ENCODE measurements around the gene C3orf33. TPM values are rescaled to one million over a fixed set of nuclear protein-coding genes. Genes with fewer than 3 reads are reported as not detected.
A peak's percentile ranks its signal among the peaks of the same experiment; 100 is the strongest.

C3orf33 gene
- total and polyA plus RNA-seq, 2 of the 13 experiments (the other 11 are each of a cell fraction or from before 2014, with no cell fraction given), result 9.2 to 12.6 TPM

DNA sequence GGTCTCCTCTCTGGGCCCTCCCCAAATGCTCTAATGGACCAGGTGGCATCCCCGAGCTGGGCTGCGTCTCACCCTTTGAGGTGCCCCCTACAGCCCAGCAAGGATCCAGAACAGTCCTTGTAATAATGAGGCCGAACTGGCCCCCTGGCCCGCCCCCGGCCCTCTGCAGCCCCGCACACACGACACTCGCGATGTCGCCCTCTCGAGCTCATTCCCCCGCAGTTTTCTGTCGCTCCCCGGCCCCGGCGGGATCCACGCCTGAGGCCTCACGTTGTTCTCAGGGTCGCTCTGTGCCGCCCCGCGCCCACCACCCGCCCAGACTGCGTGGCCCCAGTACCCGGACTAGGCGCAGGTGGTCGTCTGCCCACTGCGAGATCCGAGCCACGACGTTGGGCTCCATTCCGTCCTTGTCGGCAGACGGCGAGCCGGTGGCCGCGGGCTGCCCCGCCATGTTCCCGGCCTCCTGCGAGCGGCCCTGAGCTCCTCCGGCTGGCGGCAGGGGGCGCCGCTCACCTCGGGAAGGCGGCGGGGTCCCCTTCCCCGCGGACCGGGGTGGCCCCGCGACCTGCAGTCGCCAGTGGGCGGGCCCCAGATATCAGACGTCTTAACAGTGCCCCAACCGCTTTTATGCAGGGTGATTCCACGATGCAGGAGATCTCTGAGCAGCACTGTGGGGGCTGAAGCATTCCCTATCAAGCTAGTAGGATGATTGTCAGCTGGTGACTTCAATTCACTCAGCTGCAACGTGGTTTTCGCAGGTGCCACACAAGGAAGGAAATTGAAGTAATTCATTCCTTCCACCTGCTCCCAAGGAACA lies at the start of gene C3orf33 (continued):
- TF ChIP-seq, protein P1, sequence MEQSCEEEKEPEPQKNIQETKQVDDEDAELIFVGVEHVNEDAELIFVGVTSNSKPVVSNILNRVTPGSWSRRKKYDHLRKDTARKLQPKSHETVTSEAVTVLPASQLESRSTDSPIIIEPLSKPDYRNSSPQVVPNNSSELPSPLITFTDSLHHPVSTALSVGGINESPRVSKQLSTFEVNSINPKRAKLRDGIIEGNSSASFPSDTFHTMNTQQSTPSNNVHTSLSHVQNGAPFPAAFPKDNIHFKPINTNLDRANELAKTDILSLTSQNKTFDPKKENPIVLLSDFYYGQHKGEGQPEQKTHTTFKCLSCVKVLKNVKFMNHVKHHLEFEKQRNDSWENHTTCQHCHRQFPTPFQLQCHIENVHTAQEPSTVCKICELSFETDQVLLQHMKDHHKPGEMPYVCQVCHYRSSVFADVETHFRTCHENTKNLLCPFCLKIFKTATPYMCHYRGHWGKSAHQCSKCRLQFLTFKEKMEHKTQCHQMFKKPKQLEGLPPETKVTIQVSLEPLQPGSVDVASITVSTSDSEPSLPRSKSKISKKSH (CRISPR knock-in tag; IDR thresholded peaks at IDR 0.05; ENCODE audit: borderline replicate concordance), result 0 out of 2 replicates have a peak, but pooled peaks have one; percentile 22
- TF ChIP-seq, protein P2, sequence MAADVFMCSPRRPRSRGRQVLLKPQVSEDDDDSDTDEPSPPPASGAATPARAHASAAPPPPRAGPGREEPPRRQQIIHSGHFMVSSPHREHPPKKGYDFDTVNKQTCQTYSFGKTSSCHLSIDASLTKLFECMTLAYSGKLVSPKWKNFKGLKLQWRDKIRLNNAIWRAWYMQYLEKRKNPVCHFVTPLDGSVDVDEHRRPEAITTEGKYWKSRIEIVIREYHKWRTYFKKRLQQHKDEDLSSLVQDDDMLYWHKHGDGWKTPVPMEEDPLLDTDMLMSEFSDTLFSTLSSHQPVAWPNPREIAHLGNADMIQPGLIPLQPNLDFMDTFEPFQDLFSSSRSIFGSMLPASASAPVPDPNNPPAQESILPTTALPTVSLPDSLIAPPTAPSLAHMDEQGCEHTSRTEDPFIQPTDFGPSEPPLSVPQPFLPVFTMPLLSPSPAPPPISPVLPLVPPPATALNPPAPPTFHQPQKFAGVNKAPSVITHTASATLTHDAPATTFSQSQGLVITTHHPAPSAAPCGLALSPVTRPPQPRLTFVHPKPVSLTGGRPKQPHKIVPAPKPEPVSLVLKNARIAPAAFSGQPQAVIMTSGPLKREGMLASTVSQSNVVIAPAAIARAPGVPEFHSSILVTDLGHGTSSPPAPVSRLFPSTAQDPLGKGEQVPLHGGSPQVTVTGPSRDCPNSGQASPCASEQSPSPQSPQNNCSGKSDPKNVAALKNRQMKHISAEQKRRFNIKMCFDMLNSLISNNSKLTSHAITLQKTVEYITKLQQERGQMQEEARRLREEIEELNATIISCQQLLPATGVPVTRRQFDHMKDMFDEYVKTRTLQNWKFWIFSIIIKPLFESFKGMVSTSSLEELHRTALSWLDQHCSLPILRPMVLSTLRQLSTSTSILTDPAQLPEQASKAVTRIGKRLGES (CRISPR knock-in tag; IDR thresholded peaks at IDR 0.05; ENCODE audit: borderline replicate concordance), result no peak
- TF ChIP-seq, protein P3, sequence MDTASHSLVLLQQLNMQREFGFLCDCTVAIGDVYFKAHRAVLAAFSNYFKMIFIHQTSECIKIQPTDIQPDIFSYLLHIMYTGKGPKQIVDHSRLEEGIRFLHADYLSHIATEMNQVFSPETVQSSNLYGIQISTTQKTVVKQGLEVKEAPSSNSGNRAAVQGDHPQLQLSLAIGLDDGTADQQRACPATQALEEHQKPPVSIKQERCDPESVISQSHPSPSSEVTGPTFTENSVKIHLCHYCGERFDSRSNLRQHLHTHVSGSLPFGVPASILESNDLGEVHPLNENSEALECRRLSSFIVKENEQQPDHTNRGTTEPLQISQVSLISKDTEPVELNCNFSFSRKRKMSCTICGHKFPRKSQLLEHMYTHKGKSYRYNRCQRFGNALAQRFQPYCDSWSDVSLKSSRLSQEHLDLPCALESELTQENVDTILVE (CRISPR knock-in tag; IDR thresholded peaks at IDR 0.05), result peak; percentile 43; the same call in 1 of the 2 replicates
- TF ChIP-seq TOE1 (CRISPR knock-in tag; IDR thresholded peaks at IDR 0.05), result no peak
- TF ChIP-seq, protein P4, sequence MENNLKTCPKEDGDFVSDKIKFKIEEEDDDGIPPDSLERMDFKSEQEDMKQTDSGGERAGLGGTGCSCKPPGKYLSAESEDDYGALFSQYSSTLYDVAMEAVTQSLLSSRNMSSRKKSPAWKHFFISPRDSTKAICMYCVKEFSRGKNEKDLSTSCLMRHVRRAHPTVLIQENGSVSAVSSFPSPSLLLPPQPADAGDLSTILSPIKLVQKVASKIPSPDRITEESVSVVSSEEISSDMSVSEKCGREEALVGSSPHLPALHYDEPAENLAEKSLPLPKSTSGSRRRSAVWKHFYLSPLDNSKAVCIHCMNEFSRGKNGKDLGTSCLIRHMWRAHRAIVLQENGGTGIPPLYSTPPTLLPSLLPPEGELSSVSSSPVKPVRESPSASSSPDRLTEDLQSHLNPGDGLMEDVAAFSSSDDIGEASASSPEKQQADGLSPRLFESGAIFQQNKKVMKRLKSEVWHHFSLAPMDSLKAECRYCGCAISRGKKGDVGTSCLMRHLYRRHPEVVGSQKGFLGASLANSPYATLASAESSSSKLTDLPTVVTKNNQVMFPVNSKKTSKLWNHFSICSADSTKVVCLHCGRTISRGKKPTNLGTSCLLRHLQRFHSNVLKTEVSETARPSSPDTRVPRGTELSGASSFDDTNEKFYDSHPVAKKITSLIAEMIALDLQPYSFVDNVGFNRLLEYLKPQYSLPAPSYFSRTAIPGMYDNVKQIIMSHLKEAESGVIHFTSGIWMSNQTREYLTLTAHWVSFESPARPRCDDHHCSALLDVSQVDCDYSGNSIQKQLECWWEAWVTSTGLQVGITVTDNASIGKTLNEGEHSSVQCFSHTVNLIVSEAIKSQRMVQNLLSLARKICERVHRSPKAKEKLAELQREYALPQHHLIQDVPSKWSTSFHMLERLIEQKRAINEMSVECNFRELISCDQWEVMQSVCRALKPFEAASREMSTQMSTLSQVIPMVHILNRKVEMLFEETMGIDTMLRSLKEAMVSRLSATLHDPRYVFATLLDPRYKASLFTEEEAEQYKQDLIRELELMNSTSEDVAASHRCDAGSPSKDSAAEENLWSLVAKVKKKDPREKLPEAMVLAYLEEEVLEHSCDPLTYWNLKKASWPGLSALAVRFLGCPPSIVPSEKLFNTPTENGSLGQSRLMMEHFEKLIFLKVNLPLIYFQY (CRISPR knock-in tag; IDR thresholded peaks at IDR 0.05; ENCODE audit: borderline replicate concordance), result no peak
- no peak for TF ChIP-seq ZNF12 (CRISPR knock-in tag; IDR thresholded peaks at IDR 0.05)
- no peak for TF ChIP-seq MBNL3 (CRISPR knock-in tag; conservative IDR thresholded peaks at IDR 0.05)
- no peak for TF ChIP-seq SRSF9 (IDR thresholded peaks at IDR 0.05; ENCODE audit: borderline replicate concordance, insufficient read depth, low read depth, low read length, poor library complexity, severe bottlenecking)
- TF ChIP-seq ZSCAN29 (CRISPR knock-in tag; conservative IDR thresholded peaks at IDR 0.05), result peak; percentile 67

Data from HepG2 (cell line).